Cardiac muscle cell (in vitro differentiated cells and primary cell): Measurements from ENCODE around the gene GDE1. TPM values are rescaled to one million over a fixed set of nuclear protein-coding genes. Genes with fewer than 3 reads are reported as not detected.

Experiments used
- DNase-seq, 2 donors: peaks; one replicate each; pipeline versions ENCODE4 v3.0.0 to v3.0.0-alpha.2; 2010 to 2017; ENCODE audit warnings: low read depth in 1 of 2, low spot score in 1 of 2
- H3K27ac ChIP-seq: fragments of 200-600 bp; sonication (generic); 2 replicates; pipeline ENCODE4 v1.5.1; 2016
- H3K27me3 ChIP-seq: fragments of 200-600 bp; sonication (generic); 2 replicates; pipeline ENCODE4 v1.6.0; 2016; ENCODE audit warnings: control low read depth
- H3K36me3 ChIP-seq: fragments of 200-600 bp; sonication (generic); 2 replicates; pipeline ENCODE4 v1.5.1; 2016; ENCODE audit warnings: control low read depth
- H3K4me1 ChIP-seq: fragments of 200-600 bp; sonication (generic); 2 replicates; pipeline ENCODE4 v1.8.1; 2017; ENCODE audit warnings: low read depth, mild to moderate bottlenecking, mixed run types
- H3K4me3 ChIP-seq: fragments of 200-600 bp; sonication (generic); 2 replicates; pipeline ENCODE4 v1.5.1; 2016; ENCODE audit warnings: mild to moderate bottlenecking
- H3K9me3 ChIP-seq: fragments of 200-600 bp; sonication (generic); 2 replicates; pipeline ENCODE4 v1.5.1; 2017; ENCODE audit warnings: low read depth, mild to moderate bottlenecking, control low read depth
- polyA plus RNA-seq: library from polyadenylated mRNA; unstranded; fragments of >200 nt; fragmentation: Nextera tagmentation; extraction: Ambion mirVana; gene quantifications from 2 replicates; pipeline ENCODE4 v1.2.1, GENCODE V29; 2016
- total RNA-seq: library from RNA; depleted of rRNA; stranded (reverse); fragments of >200 nt; gene quantifications from 2 replicates; pipeline ENCODE4 v1.2.3, GENCODE V29; 2016
- TF ChIP-seq, protein P1 (sequence below): IDR thresholded peaks from 2 replicates; pipeline ENCODE4 v1.5.1; 2012; ENCODE audit warnings: low read depth, mild to moderate bottlenecking, low read length

GDE1 gene
- total and polyA plus RNA-seq, 2 experiments from 2014 or later: 52.7 to 84.6 TPM

DNA sequence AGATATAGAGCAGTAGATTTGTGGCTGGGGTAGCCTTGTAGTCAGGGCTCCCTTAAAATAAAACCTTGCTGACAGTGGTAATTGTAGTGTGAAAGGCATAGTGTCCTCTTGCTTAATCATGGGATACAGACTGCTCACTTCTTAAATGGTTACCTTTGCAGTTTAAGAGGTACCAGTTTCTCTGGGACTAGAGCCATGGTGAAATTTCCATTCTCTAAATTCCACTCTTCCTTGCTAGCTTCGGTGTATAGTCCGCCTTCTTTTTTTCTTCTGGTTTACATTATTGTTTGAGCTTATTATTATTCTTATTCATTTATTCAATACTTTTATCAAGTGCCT, 3.5 kb upstream of the GDE1 start:
- DNase-seq: no peak
- Histone ChIP-seq H3K4me3 (peak overlapping the region; percentile 94), H3K36me3 (peaks cover 12% of the 10 kb centered on the region), H3K27me3 (no peaks in the 10 kb centered on the region), H3K27ac (no peak overlapping the region), H3K9me3 (no peaks in the 10 kb centered on the region), H3K4me1 (peaks cover 11% of the 10 kb centered on the region)
- TF ChIP-seq, protein P1, sequence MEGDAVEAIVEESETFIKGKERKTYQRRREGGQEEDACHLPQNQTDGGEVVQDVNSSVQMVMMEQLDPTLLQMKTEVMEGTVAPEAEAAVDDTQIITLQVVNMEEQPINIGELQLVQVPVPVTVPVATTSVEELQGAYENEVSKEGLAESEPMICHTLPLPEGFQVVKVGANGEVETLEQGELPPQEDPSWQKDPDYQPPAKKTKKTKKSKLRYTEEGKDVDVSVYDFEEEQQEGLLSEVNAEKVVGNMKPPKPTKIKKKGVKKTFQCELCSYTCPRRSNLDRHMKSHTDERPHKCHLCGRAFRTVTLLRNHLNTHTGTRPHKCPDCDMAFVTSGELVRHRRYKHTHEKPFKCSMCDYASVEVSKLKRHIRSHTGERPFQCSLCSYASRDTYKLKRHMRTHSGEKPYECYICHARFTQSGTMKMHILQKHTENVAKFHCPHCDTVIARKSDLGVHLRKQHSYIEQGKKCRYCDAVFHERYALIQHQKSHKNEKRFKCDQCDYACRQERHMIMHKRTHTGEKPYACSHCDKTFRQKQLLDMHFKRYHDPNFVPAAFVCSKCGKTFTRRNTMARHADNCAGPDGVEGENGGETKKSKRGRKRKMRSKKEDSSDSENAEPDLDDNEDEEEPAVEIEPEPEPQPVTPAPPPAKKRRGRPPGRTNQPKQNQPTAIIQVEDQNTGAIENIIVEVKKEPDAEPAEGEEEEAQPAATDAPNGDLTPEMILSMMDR: no peak

DNA sequence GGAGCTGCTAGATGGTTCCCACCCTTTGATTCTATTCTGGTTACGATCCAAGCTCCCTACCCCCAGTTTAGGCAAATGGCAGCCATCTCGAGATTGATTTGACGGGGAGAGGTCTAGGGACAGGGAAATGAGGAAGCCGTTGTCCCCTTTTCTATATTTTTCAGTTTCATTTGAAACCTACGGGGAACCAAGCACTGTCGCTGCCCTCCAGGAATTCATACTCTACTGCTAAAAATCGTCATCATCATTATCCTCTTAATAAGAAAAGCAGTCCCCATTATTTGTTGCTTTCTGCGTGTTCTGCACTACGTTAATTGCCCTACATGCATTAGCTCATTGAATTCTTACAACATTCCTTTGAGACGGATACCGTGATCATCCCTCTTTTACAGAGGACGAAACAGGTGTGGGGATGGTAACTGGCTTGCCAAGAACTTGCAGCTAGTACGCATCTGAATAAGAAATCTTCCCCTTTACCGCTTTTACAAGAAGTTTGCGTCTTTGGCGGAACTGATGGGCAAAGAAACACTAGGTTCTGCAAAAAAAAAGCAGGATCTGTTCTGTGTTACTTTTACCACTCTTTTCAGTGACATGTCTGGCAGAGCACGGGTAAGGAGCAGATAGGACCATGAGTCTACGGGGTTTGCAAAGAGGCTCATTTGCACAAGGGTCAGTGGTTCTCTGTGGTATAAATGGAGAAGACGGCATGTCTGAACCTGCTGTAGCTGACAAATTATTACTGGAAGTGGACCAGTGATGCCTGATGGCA, 2.9 kb upstream of the GDE1 start:
- H3K9me3 ChIP-seq: no peaks in the 10 kb centered on the region
- TF ChIP-seq, protein P1: no peak
- peak in 1 of 2 donors; percentile 6 for DNase-seq
- peaks cover 11% of the 10 kb centered on the region for H3K4me1 ChIP-seq
- peaks cover 12% of the 10 kb centered on the region for H3K36me3 ChIP-seq
- H3K27me3 ChIP-seq: no peaks in the 10 kb centered on the region
- peak overlapping the region; percentile 29 for H3K27ac ChIP-seq
- peak overlapping the region; percentile 94 for H3K4me3 ChIP-seq

DNA sequence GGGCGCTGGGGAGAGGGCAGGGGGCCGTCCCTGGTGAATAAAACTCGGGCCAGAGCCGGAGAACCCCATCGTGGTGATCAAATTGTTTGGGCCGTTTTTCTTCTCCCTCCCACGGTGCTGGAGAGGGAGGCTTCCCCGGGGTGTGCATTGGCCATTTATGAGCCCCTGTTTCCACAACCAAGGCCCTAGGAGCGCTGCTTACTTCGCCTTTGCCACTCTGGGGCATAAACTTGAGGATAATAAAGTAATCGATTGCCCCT, 2.4 kb upstream of the GDE1 start:
- TF ChIP-seq, protein P1: no peak

DNA sequence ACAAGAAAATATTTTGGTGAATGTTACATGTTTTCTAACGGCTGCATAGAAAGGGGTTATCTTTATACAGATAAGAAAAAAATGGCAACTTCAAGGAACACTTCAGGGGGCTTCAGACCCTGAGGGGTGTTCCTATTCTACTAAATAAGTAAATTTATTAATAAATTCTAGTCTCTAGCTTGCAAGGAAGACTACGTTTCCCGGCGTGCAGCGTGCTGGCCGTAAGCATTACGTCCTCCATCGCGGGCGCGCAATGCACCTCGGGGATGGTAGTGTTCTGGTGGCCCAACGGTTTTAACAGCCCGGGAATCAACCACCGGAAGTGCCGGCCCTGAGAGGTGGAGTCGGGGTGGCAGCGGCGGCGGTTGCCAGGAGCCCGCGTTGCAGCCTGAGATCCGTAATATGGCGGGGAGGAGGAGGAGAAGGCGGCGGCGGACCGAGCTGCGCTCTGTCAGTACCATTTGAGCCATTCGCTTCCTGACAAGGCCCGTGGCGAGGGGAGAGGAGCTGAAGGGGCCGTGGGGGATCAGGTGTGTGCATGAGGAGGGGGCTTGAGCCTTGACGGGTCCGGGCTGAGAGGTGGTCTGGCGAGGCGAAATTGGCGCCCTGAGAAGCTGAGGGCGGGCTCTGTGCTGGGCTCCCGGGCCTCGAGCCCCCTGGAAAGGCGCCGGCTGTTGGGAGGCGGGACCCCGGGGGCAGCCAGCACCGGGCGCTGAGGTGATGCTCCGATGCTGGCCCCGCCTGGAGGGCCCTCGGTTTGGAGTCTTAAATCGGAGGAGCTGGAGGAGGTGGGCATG, 1.9 kb upstream of the GDE1 start, which contains the start of gene CCP110:
TSS of gene CCP110 (plus strand) at position 384 of the 797 bp plus-strand sequence. CDS start 3,940 bp downstream, outside the sequence.
- TF ChIP-seq, protein P1: no peak
- no peaks in the 10 kb centered on the region for H3K9me3 ChIP-seq

More for the DNA sequence above, 2.4 kb upstream of the GDE1 start:
- H3K27me3 ChIP-seq: no peaks in the 10 kb centered on the region
- H3K9me3 ChIP-seq: no peaks in the 10 kb centered on the region
- peak overlapping the region; percentile 94 for H3K4me3 ChIP-seq
- H3K4me1 ChIP-seq: peaks cover 11% of the 10 kb centered on the region
- peak overlapping the region; percentile 29 for H3K27ac ChIP-seq
- DNase-seq: peak in 1 of 2 donors; percentile 8
- peaks cover 9% of the 10 kb centered on the region for H3K36me3 ChIP-seq

DNA sequence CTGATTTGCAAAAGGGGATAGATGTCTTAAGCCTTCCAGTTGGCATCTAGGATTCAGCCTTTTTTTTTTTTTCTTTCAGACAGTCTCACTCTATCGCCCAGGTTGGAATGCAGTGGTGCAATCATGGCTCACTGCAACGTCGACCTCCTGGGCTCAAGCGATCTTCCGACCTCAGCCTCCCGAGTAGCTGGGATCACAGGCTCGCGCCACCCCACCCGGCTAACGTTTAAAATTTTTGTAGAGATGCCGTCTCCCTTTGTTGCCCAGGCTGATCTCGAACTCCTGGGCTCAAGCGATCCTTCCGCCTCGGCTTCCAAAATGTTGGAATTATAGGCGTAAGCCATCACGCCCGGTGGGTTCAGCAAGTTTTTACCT, 1.3 kb upstream of the GDE1 start:
- no peaks in the 10 kb centered on the region for H3K27me3 ChIP-seq
- no peak overlapping the region for H3K27ac ChIP-seq
- H3K9me3 ChIP-seq: no peaks in the 10 kb centered on the region
- DNase-seq: no peak
- TF ChIP-seq, protein P1: no peak
- no peak overlapping the region for H3K4me3 ChIP-seq
- H3K4me1 ChIP-seq: peaks cover 11% of the 10 kb centered on the region
- H3K36me3 ChIP-seq: peaks cover 2% of the 10 kb centered on the region

More for the DNA sequence above, 1.9 kb upstream of the GDE1 start, which contains the start of gene CCP110:
- peak within 1 kb of the TSS; percentile 94 for H3K4me3 ChIP-seq
- H3K27me3 ChIP-seq: no peaks in the 10 kb centered on the region
- DNase-seq: peak; percentile 97 to 98
- H3K36me3 ChIP-seq: peaks cover 6% of the 10 kb centered on the region
- H3K27ac ChIP-seq: peak within 1 kb of the TSS; percentile 29
- H3K4me1 ChIP-seq: peaks cover 11% of the 10 kb centered on the region
